ENCODE data around the gene SLFN5.
"Not testable (repeated sequence)": the region's sequence is repeated elsewhere in the genome, so short reads cannot be mapped to it uniquely, and the experiment has no call there.

The SLFN5 gene

DNA sequence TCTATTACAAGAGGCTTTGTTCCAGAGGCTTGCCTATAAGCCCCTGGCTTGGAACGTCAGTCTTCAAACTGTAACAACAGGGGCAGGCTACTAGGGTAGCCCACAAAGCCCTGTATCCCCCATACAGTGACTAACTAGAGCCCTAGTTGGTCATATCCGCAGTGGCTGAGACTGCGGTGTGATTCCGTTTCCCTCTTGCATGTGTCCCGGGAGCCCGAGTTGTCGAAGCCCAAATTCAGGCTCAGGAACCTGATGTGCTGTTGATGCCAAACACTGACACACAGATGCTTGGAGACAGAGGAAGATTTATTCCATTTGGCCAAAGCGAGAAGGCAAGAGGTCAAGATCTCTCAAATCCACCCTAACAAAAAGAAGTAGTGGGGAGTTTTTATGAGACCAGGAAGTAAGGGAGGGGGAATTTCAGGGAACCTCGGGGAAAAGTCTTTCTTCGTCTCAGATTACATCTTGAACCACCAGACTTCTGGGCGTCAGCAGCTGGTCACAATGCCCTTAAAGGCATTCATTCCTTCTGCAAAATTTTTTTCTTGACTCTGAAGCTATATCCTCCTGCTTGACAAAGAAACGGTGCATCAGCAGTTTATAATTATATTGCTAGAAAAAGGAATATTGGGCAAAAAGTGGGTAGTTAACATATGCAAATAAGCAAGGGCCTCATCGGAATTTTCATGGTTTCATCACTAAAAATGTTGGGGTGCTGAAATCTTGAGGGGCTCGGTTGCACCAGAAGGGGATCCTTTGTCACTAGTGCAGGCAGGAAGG is 879 bp downstream of the SLFN5 start:
- DNase-seq, result no peak

DNA sequence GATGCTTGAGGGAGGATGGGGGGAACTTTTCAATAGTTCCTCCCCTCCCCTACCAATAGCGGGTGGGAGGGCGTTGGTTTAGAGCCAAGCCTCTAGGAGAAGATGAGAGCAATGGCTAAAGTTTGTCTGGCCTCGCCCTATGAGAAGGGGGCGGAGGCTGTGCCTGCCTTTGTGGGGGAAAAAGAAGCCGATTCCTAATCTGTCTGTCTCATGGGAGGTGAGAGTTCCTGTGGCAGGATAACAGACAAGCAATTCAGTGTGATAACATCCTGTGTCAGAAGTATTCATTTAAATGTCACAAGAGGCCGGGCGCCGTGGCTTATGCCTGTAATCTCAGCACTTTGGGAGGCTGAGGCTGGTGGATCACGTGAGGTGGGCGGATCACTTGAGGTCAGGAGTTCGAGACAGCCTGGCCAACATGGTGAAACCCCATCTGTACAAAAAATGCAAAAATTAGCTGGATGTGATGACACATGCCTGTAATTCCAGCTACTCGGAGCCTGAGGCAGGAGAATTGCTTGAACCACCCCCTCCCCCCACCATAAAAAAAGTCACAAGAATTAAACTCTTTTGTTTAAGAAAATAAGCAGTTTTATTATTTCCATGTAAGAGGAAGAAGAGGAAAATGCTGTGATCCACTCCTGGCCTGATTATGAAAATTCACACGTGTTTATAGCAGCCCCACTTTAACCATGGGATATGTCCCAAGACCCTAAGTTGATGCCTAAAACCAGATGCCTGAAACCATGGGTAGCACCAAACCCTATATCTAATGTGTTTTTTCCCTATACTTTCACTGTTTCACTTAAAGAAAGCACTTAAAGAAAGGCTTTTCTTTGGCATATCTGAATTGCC is 1.7 kb downstream of the SLFN5 start:
- no peak for DNase-seq

DNA sequence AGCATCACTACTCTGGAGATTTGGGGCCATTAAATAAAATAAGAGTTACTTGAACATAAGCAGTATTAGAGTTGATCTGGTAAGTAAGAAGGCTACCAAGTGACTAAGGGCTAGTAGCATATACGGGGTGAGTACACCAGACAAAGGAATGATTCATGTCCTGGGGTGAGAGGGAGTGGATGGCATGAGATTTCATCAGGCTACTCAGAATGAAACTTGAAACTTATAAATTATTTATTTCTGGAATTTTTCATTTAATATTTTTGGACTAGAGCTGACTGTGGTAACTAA is 2.3 kb downstream of the SLFN5 start:
- DNase-seq, result no peak

DNA sequence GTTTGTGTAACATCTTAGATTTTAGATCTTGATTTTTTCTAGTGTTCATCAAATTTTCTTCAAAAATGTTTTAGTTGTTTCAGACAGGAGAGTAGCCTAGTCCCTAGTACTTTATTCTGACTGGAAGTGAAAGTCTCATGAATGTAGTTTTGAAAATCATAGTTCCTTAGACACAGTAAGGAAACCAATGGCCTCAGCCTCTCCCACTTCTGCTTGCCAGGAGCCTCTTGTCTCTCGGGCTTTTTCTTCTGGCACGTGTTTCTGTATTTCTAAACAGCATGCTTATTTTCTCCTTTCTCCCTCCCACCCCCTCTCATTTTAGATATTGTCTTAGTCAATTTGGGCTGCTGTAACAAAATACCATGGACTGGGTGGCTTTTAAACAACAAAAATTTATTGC is 9.8 kb downstream of the SLFN5 start:
- no peak for DNase-seq

DNA sequence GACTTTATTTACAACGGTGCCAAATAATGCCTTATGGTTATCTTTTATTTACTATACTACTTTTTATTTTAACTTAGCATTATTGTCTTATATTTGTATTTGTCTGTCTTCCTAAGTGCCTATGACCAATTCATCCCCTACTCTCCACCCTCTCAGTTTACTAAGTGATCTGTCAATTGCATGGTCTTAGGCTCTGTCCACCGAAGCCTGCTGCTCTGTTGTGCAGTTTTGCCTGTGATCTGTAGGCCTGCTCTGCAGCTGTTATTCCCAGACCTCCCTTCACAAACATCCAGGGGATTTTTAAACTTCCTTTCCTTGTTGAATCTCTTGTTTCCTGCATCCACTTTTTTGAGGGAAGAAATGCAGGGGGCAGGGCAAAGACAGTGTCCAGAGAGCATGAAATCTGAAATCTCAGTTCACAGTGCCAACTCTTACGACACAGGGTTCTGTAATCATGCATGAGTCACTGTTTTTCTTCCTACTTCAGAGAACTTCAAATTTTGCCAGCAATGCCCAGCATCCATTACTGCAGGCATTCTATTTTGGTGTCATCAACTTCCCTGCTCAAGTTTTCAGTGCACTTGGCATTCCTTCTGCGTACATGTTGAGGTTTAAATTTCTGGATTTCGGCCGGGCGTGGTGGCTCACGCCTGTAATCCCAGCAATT is 11.4 kb downstream of the SLFN5 start:
- DNase-seq, result no peak

DNA sequence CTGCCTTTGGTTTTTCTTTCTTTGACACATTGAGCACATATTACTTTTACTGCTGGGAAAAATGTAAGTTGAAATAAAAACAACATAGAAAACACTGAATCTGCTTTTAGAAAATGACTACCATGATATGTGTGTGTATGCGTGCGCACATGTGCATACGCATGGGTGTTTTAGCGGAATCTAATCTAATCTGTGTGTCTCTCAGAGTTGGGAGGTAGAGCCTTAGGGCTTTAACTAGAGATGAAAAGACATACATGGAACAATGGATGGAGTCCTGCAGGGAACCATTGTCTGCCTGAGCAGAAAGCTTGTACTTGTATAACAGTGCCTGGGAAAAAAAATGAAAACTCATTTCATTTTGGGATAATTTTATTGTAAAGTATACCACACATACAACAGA is 12.4 kb downstream of the SLFN5 start:
- no peak for DNase-seq

DNA sequence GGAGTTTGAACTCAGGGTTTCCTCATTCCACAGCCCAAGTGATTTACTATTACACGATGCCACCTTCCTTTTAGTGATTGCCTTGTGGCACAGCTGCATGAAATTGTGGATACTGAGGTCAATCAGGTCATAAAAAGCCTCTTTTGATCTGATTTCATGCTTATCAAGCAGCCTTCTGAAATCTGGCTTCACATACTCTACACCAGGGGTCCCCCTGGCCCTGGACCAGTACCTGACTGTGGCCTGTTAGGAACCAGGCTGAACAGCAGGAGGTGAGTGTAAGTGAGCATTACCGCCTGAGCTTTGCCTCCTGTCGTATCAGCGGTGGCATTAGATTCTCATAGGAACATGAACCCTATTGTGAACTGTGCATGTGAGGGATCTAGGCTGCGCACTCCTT is 13.8 kb downstream of the SLFN5 start:
- DNase-seq, result no peak

DNA sequence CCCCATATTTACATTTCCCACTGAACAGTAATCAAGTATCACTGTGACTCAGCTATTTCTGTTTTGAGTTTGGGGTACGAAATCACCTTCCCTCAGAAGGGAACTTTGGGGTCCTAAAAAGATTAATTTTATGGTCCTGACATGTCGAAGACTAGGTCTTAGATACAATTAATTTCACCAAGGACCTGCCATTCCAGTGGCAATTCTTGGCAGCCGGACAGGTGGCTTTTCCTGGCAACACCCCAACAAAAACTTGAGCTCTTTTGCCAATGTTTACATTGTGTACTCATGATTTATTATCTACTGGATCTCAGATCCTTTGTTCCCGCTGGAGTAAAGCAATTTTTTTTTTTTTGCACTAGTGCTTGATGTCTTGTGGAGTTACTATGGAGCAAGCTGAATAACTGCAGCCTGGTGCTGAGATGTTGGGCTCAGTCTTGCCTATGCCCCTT is 14.4 kb downstream of the SLFN5 start:
- DNase-seq, result peak; percentile 7

DNA sequence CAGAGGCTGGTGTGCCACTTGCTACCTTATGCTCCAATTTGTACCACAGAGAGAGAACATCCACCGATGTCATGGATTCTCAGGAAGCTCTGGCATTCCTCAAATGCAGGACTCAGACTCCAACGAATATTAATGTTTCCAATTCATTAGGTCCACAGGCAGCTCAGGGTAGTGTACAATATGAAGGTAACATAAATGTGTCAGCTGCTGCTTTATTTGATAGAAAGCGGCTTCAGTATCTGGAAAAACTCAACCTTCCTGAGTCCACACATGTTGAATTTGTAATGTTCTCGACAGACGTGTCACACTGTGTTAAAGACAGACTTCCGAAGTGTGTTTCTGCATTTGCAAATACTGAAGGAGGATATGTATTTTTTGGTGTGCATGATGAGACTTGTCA is 16.1 kb downstream of the SLFN5 start:
- no peak for DNase-seq

DNA sequence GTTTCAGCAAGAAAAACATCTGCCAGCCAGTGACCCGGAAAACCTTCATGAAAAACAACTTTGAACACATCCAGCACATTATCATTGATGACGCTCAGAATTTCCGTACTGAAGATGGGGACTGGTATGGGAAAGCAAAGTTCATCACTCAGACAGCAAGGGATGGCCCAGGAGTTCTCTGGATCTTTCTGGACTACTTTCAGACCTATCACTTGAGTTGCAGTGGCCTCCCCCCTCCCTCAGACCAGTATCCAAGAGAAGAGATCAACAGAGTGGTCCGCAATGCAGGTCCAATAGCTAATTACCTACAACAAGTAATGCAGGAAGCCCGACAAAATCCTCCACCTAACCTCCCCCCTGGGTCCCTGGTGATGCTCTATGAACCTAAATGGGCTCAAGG is 22.2 kb downstream of the SLFN5 start:
- DNase-seq, result no peak

DNA sequence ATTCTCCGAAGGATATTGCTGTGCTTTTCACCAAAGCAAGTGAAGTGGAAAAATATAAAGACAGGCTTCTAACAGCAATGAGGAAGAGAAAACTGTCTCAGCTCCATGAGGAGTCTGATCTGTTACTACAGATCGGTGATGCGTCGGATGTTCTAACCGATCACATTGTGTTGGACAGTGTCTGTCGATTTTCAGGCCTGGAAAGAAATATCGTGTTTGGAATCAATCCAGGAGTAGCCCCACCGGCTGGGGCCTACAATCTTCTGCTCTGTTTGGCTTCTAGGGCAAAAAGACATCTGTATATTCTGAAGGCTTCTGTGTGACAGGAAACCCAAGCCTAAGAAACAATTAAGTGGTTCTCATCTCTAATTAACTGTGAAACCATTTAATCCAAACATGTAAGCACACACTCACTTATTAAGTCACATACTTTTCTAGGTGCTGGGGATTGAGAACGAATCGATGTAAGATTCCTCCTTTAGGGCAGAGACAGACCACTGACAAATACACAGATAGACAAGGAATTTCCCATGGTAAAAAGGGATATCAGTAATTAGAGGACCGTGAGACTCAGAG is 22.8 kb downstream of the SLFN5 start:
- DNase-seq, result no peak

DNA sequence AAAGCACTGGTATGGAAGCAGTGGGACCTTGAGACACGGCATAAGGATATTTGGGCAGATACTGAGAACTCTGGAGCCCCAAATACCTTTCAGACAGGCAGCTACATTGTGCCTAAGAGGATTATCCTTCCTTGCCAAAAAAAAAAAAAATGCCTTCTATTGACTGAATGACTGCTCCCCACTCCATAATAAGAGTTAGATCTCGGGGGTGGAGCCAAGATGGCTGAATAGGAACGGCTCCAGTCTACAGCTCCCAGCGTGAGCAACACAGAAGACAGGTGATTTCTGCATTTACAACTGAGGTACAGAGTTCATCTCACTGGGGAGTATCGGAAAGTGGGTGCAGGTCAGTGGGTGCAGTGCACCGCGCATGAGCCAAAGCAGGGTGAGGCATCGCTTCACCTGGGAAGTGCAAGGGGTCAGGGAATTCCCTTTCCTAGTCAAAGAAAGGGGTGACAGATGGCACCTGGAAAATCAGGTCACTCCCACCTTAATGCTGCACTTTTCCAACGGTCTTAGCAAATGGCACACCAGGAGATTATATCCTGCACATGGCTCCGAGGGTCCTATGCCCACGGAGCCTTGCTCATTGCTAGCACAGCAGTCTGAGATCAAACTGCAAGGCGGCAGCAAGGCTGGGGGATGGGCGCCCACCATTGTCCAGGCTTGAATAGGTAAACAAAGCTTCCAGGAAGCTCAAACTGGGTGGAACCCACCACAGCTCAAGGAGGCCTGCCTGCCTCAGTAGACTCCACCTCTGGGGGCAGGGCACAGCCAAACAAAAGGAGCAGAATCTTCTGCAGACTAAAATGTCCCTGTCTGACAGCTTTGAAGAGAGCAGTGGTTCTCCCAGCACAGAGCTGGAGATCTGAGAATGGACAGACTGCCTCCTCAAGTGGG is 31.5 kb downstream of the SLFN5 start:
- not testable (repeated sequence) for DNase-seq

DNA sequence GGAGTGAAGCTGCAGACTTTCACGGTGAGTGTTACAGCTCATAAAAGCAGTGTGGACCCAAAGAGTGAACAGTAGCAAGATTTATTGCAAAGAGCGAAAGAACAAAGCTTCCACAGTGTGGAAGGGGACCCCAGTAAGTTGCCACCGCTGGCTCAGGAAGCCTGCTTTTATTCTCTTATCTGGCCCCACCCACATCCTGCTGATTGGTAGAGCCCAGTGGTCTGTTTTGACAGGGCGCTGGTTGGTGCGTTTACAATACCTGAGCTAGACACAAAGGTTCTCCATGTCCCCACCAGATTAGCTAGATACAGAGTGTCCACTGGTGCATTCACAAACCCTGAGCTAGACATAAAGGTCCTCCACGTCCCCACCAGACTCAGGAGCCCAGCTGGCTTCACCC is 35.6 kb downstream of the SLFN5 start:
- DNase-seq, result not testable (repeated sequence)

DNA sequence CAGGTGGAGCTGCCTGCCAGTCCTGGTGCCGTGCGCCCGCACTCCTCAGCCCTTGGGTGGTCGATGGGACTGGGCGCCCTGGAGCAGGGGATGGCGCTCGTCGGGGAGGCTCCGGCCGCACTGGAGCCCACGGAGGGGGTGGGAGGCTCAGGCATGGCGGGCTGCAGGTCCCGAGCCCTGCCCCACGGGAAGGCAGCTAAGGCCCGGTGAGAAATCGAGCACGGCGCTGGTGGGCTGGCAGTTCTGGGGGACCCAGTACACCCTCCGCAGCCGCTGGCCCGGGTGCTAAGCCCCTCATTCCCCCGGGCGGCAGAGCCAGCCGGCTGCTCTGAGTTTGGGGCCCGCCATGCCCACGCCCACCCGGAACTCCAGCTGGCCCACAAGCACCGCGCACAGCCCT is 36.0 kb downstream of the SLFN5 start:
- DNase-seq, result not testable (repeated sequence)

DNA sequence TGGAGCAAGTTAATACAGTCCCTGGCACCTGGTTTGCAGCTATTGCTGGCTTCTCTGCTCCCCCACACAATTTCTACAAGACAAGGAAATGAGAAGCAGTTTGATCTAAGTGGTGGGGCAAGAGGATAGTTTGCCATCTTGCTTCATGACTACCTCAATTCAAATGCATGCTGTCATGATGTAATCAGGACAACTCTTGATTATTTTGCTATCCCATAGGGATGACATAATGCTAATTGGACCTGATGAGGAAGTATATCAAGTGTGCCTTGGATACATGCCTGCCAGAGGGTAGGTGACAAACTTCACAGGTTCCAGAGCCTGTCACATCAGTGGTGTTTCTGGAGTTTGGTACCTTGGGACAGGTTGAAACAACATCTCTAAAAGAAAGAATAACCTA is 40.9 kb downstream of the SLFN5 start:
- DNase-seq, result no peak

DNA sequence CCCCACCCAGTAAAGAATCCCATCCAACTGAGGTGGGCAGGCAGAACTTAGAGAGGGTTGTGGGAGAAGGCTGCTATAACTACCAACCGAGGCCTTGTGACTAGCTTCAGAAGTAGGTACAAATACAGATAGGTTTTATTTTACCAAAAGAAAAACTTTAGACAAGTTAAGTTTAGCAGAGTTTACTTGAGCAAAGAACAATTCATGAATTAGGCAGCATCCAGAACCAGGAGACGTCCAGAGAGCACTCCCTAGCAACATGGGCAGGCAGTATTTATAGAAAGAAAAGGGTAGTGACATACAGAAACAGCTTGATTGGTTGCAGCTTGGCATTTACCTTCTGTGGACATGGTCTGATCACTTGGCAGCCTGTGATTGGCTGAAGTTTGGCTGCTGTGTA is 42.1 kb downstream of the SLFN5 start:
- no peak for DNase-seq

DNA sequence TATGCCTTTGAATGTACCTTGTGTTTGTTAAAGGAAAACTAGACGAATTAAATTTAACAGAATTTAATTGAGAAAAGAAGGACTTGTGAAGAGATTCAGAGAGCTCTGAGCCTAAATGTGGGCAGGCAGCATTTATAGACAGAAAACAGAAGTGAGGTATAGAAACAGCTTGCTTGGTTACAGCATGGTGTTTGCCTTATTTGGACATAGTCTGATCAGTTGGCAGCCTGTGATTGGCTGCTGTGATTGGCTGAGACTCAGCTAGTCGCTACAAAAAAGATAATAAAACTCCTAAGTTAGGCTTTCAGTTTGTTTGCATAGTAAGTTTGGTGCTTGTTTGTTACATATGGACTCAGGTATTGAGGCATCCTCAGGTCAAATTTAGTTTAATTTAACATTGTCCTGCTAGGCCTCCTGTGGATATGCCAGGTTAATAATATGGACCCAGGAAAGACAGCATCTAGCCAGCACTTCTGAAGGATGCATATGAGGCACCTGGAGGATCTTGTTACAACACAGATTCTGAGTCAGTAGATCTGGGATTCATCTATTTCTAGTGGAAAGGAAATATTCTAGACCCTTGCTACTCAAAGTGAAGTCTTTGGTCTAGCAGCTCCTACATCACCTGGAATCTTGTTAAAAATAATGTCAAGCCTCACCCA is 43.4 kb downstream of the SLFN5 start:
- no peak for DNase-seq

DNA sequence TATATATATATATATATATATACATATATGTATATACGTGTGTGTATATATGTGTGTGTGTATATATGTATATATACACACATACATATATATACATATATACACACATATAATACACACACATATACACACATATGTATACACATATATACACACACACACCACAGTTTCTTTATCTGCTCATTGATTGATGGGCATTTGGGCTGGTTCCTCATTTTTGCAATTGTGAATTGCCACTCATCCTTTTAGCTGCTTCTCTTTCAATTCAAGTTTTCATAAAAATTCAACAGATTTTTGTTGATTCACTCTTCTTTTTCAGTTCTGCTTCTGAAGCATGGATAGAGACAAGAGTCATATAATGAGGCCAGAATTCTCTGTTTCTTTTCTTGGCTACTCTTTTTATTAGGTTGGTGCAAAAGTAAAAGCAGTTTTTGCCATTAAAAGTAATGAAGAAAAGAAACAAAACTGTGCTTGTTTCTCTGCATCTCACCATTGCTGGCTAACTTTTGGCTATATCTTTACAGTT is 44.5 kb downstream of the SLFN5 start:
- DNase-seq, result no peak

DNA sequence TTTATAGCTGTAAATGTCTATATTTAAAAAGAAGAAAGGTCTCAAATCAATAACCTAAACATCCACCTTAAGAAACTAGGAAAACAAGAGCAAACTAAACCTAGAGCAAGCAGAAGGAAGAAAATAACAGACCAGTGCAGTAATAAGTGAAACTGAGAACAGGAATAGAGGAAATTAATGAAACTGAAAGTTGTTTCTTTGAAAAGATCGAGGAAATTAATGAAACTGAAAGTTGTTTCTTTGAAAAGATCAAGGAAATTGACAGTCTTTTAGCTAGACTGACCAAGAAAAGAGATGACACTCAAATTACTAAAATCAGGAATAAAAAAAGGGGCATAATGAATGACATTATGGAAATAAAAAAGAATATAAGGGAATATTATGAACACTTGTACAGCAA is 46.4 kb downstream of the SLFN5 start:
- no peak for DNase-seq

DNA sequence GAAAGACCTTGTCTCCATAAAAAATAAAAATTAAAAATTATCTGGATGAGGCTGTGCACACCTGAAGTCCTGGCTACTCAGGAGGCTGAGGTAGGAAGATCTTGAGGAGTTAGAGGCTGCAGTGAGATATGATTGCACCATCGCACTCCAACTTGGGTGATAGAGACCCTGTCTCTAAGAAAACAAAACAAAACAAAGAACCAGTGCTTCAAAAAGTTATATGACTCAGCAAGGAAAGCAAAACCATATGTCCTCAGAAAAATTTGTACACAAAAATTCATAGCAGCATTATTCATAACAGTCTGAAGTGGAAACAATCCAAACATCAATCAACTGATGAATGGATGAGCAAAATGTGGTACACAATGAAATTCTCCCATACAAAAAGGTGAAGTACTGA is 48.9 kb downstream of the SLFN5 start:
- no peak for DNase-seq

DNA sequence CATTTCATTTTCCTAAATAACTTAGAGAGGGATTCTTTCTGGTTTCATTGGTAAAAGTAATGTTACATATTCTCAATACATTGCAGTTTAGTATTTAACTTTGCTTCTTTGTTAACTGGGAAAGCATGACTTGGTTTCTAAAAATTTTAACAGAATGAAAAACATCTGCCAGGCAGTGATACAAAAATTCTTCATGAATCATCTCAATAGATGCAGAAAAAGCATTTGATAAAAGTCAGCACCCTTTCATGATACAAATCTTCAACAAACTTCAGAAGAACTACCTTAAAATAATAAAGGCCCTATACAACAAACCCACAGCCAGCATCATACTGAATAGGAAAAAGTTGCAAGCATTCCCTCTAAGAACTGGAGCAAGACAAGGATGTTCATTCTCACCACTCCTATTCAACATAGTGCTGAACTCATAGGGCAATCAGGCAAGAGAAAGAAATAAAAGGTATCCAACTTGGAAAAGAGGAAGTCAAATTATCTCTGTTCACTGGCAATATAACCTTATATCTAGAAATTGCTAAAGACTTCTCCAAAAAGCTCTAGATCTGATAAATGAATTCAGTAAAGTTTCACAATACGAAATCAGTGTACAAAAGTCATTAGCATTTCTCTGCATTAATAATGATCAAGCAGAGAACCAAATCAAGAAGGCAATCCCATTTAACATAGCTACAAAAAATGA is 50.4 kb downstream of the SLFN5 start:
- no peak for DNase-seq
